Stimulated activated CD8-positive, alpha-beta memory T cell treated with anti-CD3 and anti-CD28 coated beads, Interleukin-7, amount 100 ng/mL, for 4 hours (primary cell): ENCODE measurements around the gene GZMM.

Experiments
- DNase-seq, 2 donors: peaks; one replicate each; pipeline ENCODE4 v3.0.0-alpha.2; 2020; ENCODE audit warnings: low read depth in 2 of 2

GZMM gene

DNA sequence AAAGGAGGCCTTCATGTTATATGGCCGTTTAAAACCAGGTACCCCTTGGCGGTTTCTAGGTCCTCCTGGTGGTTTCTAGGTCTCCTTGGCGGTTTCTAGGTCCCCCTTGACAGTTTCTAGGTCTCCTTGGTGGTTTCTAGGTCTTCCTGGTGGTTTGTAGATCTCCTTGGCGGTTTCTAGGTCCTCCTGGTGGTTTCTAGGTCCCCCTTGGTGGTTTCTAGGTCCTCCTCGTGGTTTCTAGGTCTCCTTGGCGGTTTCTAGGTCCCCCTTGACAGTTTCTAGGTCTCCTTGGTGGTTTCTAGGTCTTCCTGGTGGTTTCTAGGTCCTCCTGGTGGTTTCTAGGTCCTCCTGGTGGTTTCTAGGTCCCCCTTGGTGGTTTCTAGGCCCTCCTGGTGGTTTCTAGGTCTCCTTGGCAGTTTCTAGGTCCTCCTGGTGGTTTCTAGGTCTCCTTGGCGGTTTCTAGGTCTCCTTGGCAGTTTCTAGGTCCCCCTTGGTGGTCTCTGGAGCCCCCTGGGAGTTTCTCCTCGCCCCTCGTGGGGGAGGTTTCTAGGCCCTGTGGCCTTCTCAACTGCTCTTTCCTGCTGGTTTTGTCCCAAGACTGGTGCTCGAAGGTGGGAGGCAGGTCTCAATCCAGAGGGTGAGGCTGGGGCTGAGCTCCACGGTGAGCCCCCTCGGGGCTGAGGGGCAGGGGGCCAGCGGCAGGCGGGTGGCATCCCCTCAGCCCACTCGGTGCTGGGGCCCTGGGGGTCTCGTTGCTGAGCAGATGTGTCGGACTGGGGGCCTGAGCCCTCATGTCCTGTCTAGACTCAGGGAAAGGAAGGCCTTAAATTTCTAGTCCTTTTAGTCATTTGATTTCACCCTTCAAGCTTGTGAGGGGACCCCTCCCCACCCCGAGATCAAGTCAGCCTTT, 53.8 kb downstream of the GZMM start:
- no peak for DNase-seq
